H1 (cell line): ENCODE results near the gene SLC35A3. TPM values are rescaled to one million over a fixed set of nuclear protein-coding genes. Genes with fewer than 3 reads are reported as not detected.

Experiments used
- BCL11A ChIP-seq, 2 experiments: IDR thresholded peaks; one replicate each; pipeline ENCODE4 v1.6.1; 2011; ENCODE audit warnings: low read depth in 2 of 2, low read length in 2 of 2, mild to moderate bottlenecking in 2 of 2
- POLR2A ChIP-seq, 2 experiments: IDR thresholded peaks; 1 replicate in 1 of 2; 2 replicates in 1 of 2; pipeline ENCODE4 v1.6.1; 2011; ENCODE audit warnings: low read depth in 2 of 2, low read length in 2 of 2, mild to moderate bottlenecking in 2 of 2; ENCODE audit errors: control extremely low read depth in 1 of 2
- POLR2AphosphoS5 ChIP-seq: IDR thresholded peaks from 2 replicates; pipeline ENCODE4 v1.6.1; 2011; ENCODE audit warnings: low read depth, low read length
- POU5F1 ChIP-seq: IDR thresholded peaks from 2 replicates; pipeline ENCODE4 v1.6.1; 2011; ENCODE audit warnings: low read depth, mild to moderate bottlenecking, low read length, moderate library complexity
- SP4 ChIP-seq: IDR thresholded peaks from 2 replicates; pipeline ENCODE4 v1.6.1; 2012; ENCODE audit warnings: low read length, inconsistent platforms
- polyA plus RNA-seq, 7 experiments: library from polyadenylated mRNA; depleted of rRNA in 3 of 7; stranded (reverse) in 5 of 7; unstranded in 2 of 7; fragments of >200 nt in 5 of 7; fragments of 200-250 nt in 2 of 7; gene quantifications; 1 replicate in 5 of 7; 2 replicates in 1 of 7; 4 replicates in 1 of 7; pipeline versions ENCODE4 v1.2.1 to v1.2.3, GENCODE V29; 2011 to 2013; ENCODE audit warnings: missing spikeins in 2 of 7, mixed read lengths in 2 of 7
- total RNA-seq: library from RNA; stranded (reverse); fragmentation: NEBNext Ultra II Directional; extraction: Animal tissue kit (Norgen Biotek cat#: 25700); gene quantifications from 2 replicates; pipeline ENCODE4 v1.2.1, GENCODE V29; 2021

Gene SLC35A3
- total and polyA plus RNA-seq, 2 of the 8 experiments (the other 6 are each of a cell fraction or from before 2014, with no cell fraction given): 3.0 to 13.8 TPM

GRCh38 chr1:100077531-100077930 is 107.7 kb downstream of the SLC35A3 start (continued):
- no peak for TF ChIP-seq POU5F1
- TF ChIP-seq BCL11A (IDR thresholded peaks at IDR 0.05; ENCODE audit: low read depth in 2 of 2, low read length in 2 of 2): no peak
- no peak for TF ChIP-seq POLR2AphosphoS5
- TF ChIP-seq SP4: no peak
- no peak for TF ChIP-seq POLR2A (IDR thresholded peaks at IDR 0.05; ENCODE audit: control extremely low read depth in 1 of 2, low read depth in 2 of 2, low read length in 2 of 2)
